ENCODE results near the gene RFX3. TPM values are rescaled to one million over a fixed set of nuclear protein-coding genes. Genes with fewer than 3 reads are reported as not detected.

RFX3 gene
- total and polyA plus RNA-seq, 2 donors (not counting 3 experiments of a cell fraction or from before 2014, with no cell fraction given): 4.8 to 10.5 TPM

GRCh38 chr9:3200331-3200774 is 325.4 kb downstream of the RFX3 start:
- H3K9me3 ChIP-seq (replicated peaks; ENCODE audit: control insufficient read depth, insufficient read depth, low read length): no peaks in the 10 kb centered on the region
- no peaks in the 10 kb centered on the region for H3K36me3 ChIP-seq (ENCODE audit: control insufficient read depth in 2 of 2, extremely low read depth in 1 of 2, insufficient read depth in 2 of 2, low read length in 2 of 2)
- BruUV-seq (replicated peaks): no TSS peak
- no peaks in the 10 kb centered on the region for H3K9me1 ChIP-seq (replicated peaks; ENCODE audit: control insufficient read depth, extremely low read depth, insufficient read depth, low read length)
- DNase-seq (ENCODE audit: low read depth, low spot score) (no peak), FAIRE-seq (no peak)
- TF ChIP-seq FOS (IDR thresholded peaks at IDR 0.05; ENCODE audit: borderline replicate concordance, insufficient read depth, low read length) (peak; percentile 15), EZH2 (IDR thresholded peaks at IDR 0.05; ENCODE audit: borderline replicate concordance, low read depth, low read length, severe bottlenecking) (no peak)
- no peaks in the 10 kb centered on the region for H3K27me3 ChIP-seq (ENCODE audit: control insufficient read depth in 2 of 2, insufficient read depth in 2 of 2, low read length in 2 of 2)
- H3K79me2 ChIP-seq (ENCODE audit: control insufficient read depth, insufficient read depth, low read length): no peaks in the 10 kb centered on the region
- dilution Hi-C loops (cut with MboI; ENCODE audit: extremely low pct_ligation_motif_present, low sequenced_read_pairs) (no loop called here), intact Hi-C loops (cut with micrococcal nuclease) (no loop called here)
- ChIA-PET POLR2A (no interaction called here), CTCF (interaction anchor here (0.6 to 1.2 kb wide), 2 partner anchors 9 to 340 kb away, joined by 3 read pairs; no protein-coding TSS in a partner anchor)
- H3K4me3 ChIP-seq (replicated peaks in 1 of 3; ENCODE audit: insufficient read depth in 1 of 3, low read depth in 1 of 3, low read length in 3 of 3): no peak overlapping the region
- H3K27ac ChIP-seq (ENCODE audit: insufficient read depth, low read depth, low read length): no peak overlapping the region
- no peaks in the 10 kb centered on the region for H3K4me1 ChIP-seq (ENCODE audit: control insufficient read depth, extremely low read depth, insufficient read depth, low read length)
- H3K4me2 ChIP-seq (ENCODE audit: insufficient read depth, low read length): no peak overlapping the region
- no peaks in the 10 kb centered on the region for H4K20me1 ChIP-seq (replicated peaks; ENCODE audit: control insufficient read depth, extremely low read depth, insufficient read depth, low read length)
- no peak overlapping the region for H3K9ac ChIP-seq (replicated peaks; ENCODE audit: extremely low read depth, insufficient read depth, low read length)
- H2AFZ ChIP-seq (ENCODE audit: low read depth, low read length): no peak overlapping the region

DNA sequence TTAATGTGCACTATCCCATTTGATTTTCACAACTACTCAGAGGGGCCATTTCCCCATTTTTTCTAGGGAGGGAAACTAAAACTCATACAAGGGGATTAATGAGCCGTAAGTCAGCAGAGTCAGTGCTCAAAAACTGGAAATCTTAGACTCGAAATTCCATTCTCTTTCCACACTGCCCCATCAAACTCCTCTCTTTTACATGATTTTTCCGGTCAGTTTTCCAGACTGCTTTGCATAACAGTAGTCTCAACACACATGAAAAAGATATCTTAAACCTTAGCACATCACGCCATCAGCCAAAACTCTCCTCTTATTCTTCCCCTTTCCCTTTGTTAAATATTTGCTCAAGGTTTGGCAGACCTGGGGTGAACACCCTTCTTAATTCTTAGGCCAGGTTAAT is 332.0 kb downstream of the RFX3 start:
- H3K4me3 ChIP-seq (replicated peaks in 1 of 3; ENCODE audit: insufficient read depth in 1 of 3, low read depth in 1 of 3, low read length in 3 of 3): no peak overlapping the region
- no peaks in the 10 kb centered on the region for H3K79me2 ChIP-seq (ENCODE audit: control insufficient read depth, insufficient read depth, low read length)
- dilution Hi-C loops (cut with MboI; ENCODE audit: extremely low pct_ligation_motif_present, low sequenced_read_pairs) (no loop called here), intact Hi-C loops (cut with micrococcal nuclease) (no loop called here)
- no peak for FAIRE-seq
- H4K20me1 ChIP-seq (replicated peaks; ENCODE audit: control insufficient read depth, extremely low read depth, insufficient read depth, low read length): no peaks in the 10 kb centered on the region
- DNase-seq (ENCODE audit: low read depth, low spot score): no peak
- no peaks in the 10 kb centered on the region for H3K4me1 ChIP-seq (ENCODE audit: control insufficient read depth, extremely low read depth, insufficient read depth, low read length)
- TF ChIP-seq MYC (IDR thresholded peaks at IDR 0.05; ENCODE audit: low read depth, low read length): no peak
- TF ChIP-seq GATA2 (IDR thresholded peaks at IDR 0.05; ENCODE audit: insufficient read depth, insufficient read length, low read depth, low read length): no peak
- TF ChIP-seq FOS (IDR thresholded peaks at IDR 0.05; ENCODE audit: borderline replicate concordance, insufficient read depth, low read length): no peak
- no peak for TF ChIP-seq MAX (IDR thresholded peaks at IDR 0.05; ENCODE audit: insufficient read depth, insufficient read length)
- TF ChIP-seq EZH2 (IDR thresholded peaks at IDR 0.05; ENCODE audit: borderline replicate concordance, low read depth, low read length, severe bottlenecking): no peak
- TF ChIP-seq POLR2AphosphoS5 (IDR thresholded peaks at IDR 0.05; ENCODE audit: insufficient read depth, low read depth, low read length): no peak
- TF ChIP-seq JUN (IDR thresholded peaks at IDR 0.05; ENCODE audit: borderline replicate concordance, insufficient read depth, insufficient read length, low read depth): no peak
- TF ChIP-seq POLR2A (IDR thresholded peaks at IDR 0.05; ENCODE audit: low read depth, low read length): no peak
- no peak for TF ChIP-seq CTCF (IDR thresholded peaks at IDR 0.05; ENCODE audit: extremely low read depth in 1 of 2, insufficient read depth in 1 of 2, low read depth in 1 of 2, low read length in 2 of 2)
- H3K27ac ChIP-seq (ENCODE audit: insufficient read depth, low read depth, low read length): no peak overlapping the region
- H3K36me3 ChIP-seq (ENCODE audit: control insufficient read depth in 2 of 2, extremely low read depth in 1 of 2, insufficient read depth in 2 of 2, low read length in 2 of 2): no peaks in the 10 kb centered on the region
- H3K4me2 ChIP-seq (ENCODE audit: insufficient read depth, low read length): no peak overlapping the region
- no TSS peak for BruUV-seq (replicated peaks)
- no peaks in the 10 kb centered on the region for H3K9me1 ChIP-seq (replicated peaks; ENCODE audit: control insufficient read depth, extremely low read depth, insufficient read depth, low read length)
- no peaks in the 10 kb centered on the region for H3K9me3 ChIP-seq (replicated peaks; ENCODE audit: control insufficient read depth, insufficient read depth, low read length)
- no peak overlapping the region for H2AFZ ChIP-seq (ENCODE audit: low read depth, low read length)
- POLR2A ChIA-PET: no interaction called here
- H3K27me3 ChIP-seq (ENCODE audit: control insufficient read depth in 2 of 2, insufficient read depth in 2 of 2, low read length in 2 of 2): peaks cover 0 to 2% of the 10 kb centered on the region in 2 experiments
- no peak overlapping the region for H3K9ac ChIP-seq (replicated peaks; ENCODE audit: extremely low read depth, insufficient read depth, low read length)
- CTCF ChIA-PET: interaction anchor here (1.5 kb wide), 1 partner anchor 12 kb away, joined by 3 read pairs; no protein-coding TSS in a partner anchor
